ENCODE measurements around the gene BNIP3. TPM values are rescaled to one million over a fixed set of nuclear protein-coding genes. Genes with fewer than 3 reads are reported as not detected.

BNIP3 gene
- total RNA-seq, 1 experiment from 2014 or later: 18.4 TPM

- ChIA-PET CTCF (no interaction called here), POLR2A (no interaction called here)
- Mint-ChIP-seq H3K27ac (ENCODE audit: unreplicated experiment) (no peak overlapping the region), H3K36me3 (ENCODE audit: insufficient read depth, unreplicated experiment) (peaks cover 28% of the 10 kb centered on the region), H3K9me3 (ENCODE audit: unreplicated experiment) (no peaks in the 10 kb centered on the region), H3K4me1 (ENCODE audit: low read depth, unreplicated experiment) (peaks cover 14% of the 10 kb centered on the region), H3K4me3 (ENCODE audit: unreplicated experiment) (no peak overlapping the region), H3K27me3 (ENCODE audit: insufficient read depth, unreplicated experiment) (no peaks in the 10 kb centered on the region)
- intact Hi-C loops (cut with micrococcal nuclease; ENCODE audit: unreplicated experiment): no loop called here
- H3K9me3 ChIP-seq: no peaks in the 10 kb centered on the region
- H3K4me3 ChIP-seq (ENCODE audit: low read depth, low read length): no peak overlapping the region
- TF ChIP-seq CTCF (IDR thresholded peaks at IDR 0.05; ENCODE audit: insufficient read depth in 1 of 2, low read depth in 1 of 2, low read length in 1 of 2, severe bottlenecking in 1 of 2, unreplicated experiment in 1 of 2): no peak
- BruUV-seq (replicated peaks): no TSS peak
- no peaks in the 10 kb centered on the region for H3K4me1 ChIP-seq
- no peak for DNase-seq
- no peaks in the 10 kb centered on the region for H3K27me3 ChIP-seq (replicated peaks; ENCODE audit: control insufficient read depth, insufficient read depth, low read length)
- H3K36me3 ChIP-seq (ENCODE audit: control insufficient read depth, insufficient read depth, low read length): no peaks in the 10 kb centered on the region; the same call in 1 of the 2 replicates
Observed at GRCh38 chr10:131930586-131931330, 51.0 kb downstream of the BNIP3 start.

GRCh38 chr10:131930150-131930549 lies 51.6 kb downstream of the BNIP3 start:
- Histone ChIP-seq H3K4me3 (ENCODE audit: low read depth, low read length) (no peak overlapping the region), H3K9me3 (no peaks in the 10 kb centered on the region), H3K27me3 (replicated peaks; ENCODE audit: control insufficient read depth, insufficient read depth, low read length) (no peaks in the 10 kb centered on the region), H3K36me3 (ENCODE audit: control insufficient read depth, insufficient read depth, low read length) (no peaks in the 10 kb centered on the region; the same call in 1 of the 2 replicates), H3K4me1 (no peaks in the 10 kb centered on the region)
- Mint-ChIP-seq H3K27me3 (ENCODE audit: insufficient read depth, unreplicated experiment) (no peaks in the 10 kb centered on the region), H3K36me3 (ENCODE audit: insufficient read depth, unreplicated experiment) (peaks cover 28% of the 10 kb centered on the region), H3K4me3 (ENCODE audit: unreplicated experiment) (no peak overlapping the region), H3K9me3 (ENCODE audit: unreplicated experiment) (no peaks in the 10 kb centered on the region), H3K27ac (ENCODE audit: unreplicated experiment) (no peak overlapping the region), H3K4me1 (ENCODE audit: low read depth, unreplicated experiment) (peaks cover 14% of the 10 kb centered on the region)
- no peak for TF ChIP-seq CTCF (IDR thresholded peaks at IDR 0.05; ENCODE audit: insufficient read depth in 1 of 2, low read depth in 1 of 2, low read length in 1 of 2, severe bottlenecking in 1 of 2, unreplicated experiment in 1 of 2)
- ChIA-PET CTCF (no interaction called here), POLR2A (no interaction called here)
- DNase-seq: no peak
- intact Hi-C loops (cut with micrococcal nuclease; ENCODE audit: unreplicated experiment): no loop called here
- no TSS peak for BruUV-seq (replicated peaks)

GRCh38 chr10:131929122-131929845 lies 52.4 kb downstream of the BNIP3 start:
- intact Hi-C loops (cut with micrococcal nuclease; ENCODE audit: unreplicated experiment): no loop called here
- no peak for DNase-seq
- ChIA-PET CTCF (no interaction called here), POLR2A (no interaction called here)
- TF ChIP-seq CTCF (IDR thresholded peaks at IDR 0.05; ENCODE audit: insufficient read depth in 1 of 2, low read depth in 1 of 2, low read length in 1 of 2, severe bottlenecking in 1 of 2, unreplicated experiment in 1 of 2): no peak
- Mint-ChIP-seq H3K27me3 (ENCODE audit: insufficient read depth, unreplicated experiment) (no peaks in the 10 kb centered on the region), H3K9me3 (ENCODE audit: unreplicated experiment) (no peaks in the 10 kb centered on the region), H3K4me3 (ENCODE audit: unreplicated experiment) (no peak overlapping the region), H3K36me3 (ENCODE audit: insufficient read depth, unreplicated experiment) (peaks cover 20% of the 10 kb centered on the region), H3K4me1 (ENCODE audit: low read depth, unreplicated experiment) (peaks cover 14% of the 10 kb centered on the region), H3K27ac (ENCODE audit: unreplicated experiment) (peak overlapping the region; percentile 41)
- no peaks in the 10 kb centered on the region for H3K4me1 ChIP-seq
- H3K4me3 ChIP-seq (ENCODE audit: low read depth, low read length): no peak overlapping the region
- no peaks in the 10 kb centered on the region for H3K27me3 ChIP-seq (replicated peaks; ENCODE audit: control insufficient read depth, insufficient read depth, low read length)
- H3K9me3 ChIP-seq: peaks cover 2% of the 10 kb centered on the region; the same call in 1 of the 2 replicates
- no peaks in the 10 kb centered on the region; the same call in 1 of the 2 replicates for H3K36me3 ChIP-seq (ENCODE audit: control insufficient read depth, insufficient read depth, low read length)
- BruUV-seq (replicated peaks): no TSS peak
